HepG2 (cell line): ENCODE data around the gene FAM50A. TPM values are rescaled to one million over a fixed set of nuclear protein-coding genes. Genes with fewer than 3 reads are reported as not detected.

Source experiments
- CREB3 ChIP-seq: sonication (generic); formaldehyde crosslinking; IDR thresholded peaks from 2 replicates; pipeline ENCODE4 v1.5.0; 2020; ENCODE audit warnings: missing genetic modification reagents
- HOXA3 ChIP-seq: sonication (generic); formaldehyde crosslinking; IDR thresholded peaks from 2 replicates; pipeline ENCODE4 v1.5.0; 2020; ENCODE audit warnings: missing genetic modification reagents
- KMT2A ChIP-seq: sonication (generic); formaldehyde crosslinking; IDR thresholded peaks from 2 replicates; pipeline ENCODE4 v1.4.0; 2020; ENCODE audit warnings: missing genetic modification reagents
- ZGPAT ChIP-seq: IDR thresholded peaks from 2 replicates; pipeline ENCODE4 v1.6.1; 2016; ENCODE audit warnings: mild to moderate bottlenecking
- ZNF10 ChIP-seq: sonication (generic); formaldehyde crosslinking; IDR thresholded peaks from 2 replicates; pipeline ENCODE4 v1.4.0; 2020; ENCODE audit warnings: mild to moderate bottlenecking, low read depth, missing genetic modification reagents, borderline replicate concordance
- ZNF235 ChIP-seq: sonication (generic); formaldehyde crosslinking; IDR thresholded peaks from 2 replicates; pipeline ENCODE4 v1.8.1; 2023; ENCODE audit warnings: mild to moderate bottlenecking, missing genetic modification reagents, borderline replicate concordance
- ZNF777 ChIP-seq: sonication (generic); formaldehyde crosslinking; IDR thresholded peaks from 2 replicates; pipeline ENCODE4 v1.4.0; 2020; ENCODE audit warnings: missing genetic modification reagents
- ZSCAN31 ChIP-seq: sonication (generic); formaldehyde crosslinking; IDR thresholded peaks from 2 replicates; pipeline ENCODE4 v1.5.0; 2020; ENCODE audit warnings: low read depth, mild to moderate bottlenecking, missing genetic modification reagents
- polyA plus RNA-seq, 8 experiments: library from polyadenylated mRNA; depleted of rRNA in 3 of 8; stranded (reverse) in 7 of 8; unstranded in 1 of 8; fragments of >200 nt; fragmentation: Illumina TruSeq in 4 of 8; extraction: Trizol in 4 of 8; gene quantifications; 2 replicates each; pipeline versions ENCODE4 v1.2.1 to v1.2.3, GENCODE V29; 2011 to 2016; ENCODE audit warnings: low read depth in 4 of 8, missing spikeins in 1 of 8, mixed read lengths in 1 of 8; ENCODE audit not compliant: insufficient read depth in 1 of 8
- total RNA-seq, 5 experiments: library from RNA; depleted of rRNA; stranded (reverse); fragments of >200 nt; fragmentation: Illumina TruSeq; extraction: Trizol; gene quantifications; 2 replicates each; pipeline ENCODE4 v1.2.3, GENCODE V29; 2016; ENCODE audit warnings: low read depth in 1 of 5
- TF ChIP-seq, protein P1 (sequence below): sonication (generic); formaldehyde crosslinking; IDR thresholded peaks from 2 replicates; pipeline ENCODE4 v1.9.0; 2021; ENCODE audit warnings: mild to moderate bottlenecking, missing genetic modification reagents
- TF ChIP-seq, protein P2 (sequence below): sonication (generic); formaldehyde crosslinking; IDR thresholded peaks from 2 replicates; pipeline ENCODE4 v1.4.0; 2020; ENCODE audit warnings: missing genetic modification reagents

The FAM50A gene
- total and polyA plus RNA-seq, 2 of the 13 experiments (the other 11 are each of a cell fraction or from before 2014, with no cell fraction given) = 30.7 to 40.7 TPM

DNA sequence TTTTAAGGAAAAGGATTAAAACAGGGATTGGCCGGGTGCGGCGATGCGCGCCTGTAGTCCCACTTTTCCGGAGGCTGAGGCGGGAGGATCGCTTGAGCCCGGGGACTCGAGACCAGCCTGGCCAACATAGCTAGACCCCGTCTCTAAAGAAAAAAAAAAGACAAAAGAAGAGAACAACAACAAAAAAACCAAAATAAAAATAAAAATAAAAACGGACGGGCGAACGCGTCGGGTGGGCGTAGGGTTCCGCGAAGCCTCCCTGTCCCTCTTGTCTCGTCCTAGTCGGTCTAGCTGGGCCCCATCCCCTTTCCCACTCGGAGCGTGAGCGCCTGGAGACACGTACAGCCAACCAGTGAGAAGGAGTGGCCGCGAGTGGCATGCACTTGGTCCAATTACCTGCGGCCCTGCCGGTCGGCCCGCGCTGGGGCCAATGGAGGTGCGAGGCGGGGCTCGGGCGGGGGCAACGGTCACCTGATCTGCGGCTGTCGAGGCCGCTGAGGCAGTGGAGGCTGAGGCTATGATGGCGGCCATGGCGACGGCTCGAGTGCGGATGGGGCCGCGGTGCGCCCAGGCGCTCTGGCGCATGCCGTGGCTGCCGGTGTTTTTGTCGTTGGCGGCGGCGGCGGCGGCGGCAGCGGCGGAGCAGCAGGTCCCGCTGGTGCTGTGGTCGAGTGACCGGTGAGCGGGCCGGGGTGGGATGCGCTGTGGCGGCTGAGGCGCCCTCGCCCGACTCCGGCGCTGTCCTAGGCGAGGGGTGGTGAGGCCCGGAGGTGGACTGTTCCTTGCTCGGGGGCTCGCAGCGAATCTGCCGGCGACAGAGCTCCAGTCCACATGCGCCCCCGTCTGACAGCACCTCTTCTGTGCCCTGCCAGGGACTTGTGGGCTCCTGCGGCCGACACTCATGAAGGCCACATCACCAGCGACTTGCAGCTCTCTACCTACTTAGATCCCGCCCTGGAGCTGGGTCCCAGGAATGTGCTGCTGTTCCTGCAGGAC, 15.5 kb upstream of the FAM50A start, which contains the start of gene ATP6AP1 (continued):
- TF ChIP-seq, protein P1, sequence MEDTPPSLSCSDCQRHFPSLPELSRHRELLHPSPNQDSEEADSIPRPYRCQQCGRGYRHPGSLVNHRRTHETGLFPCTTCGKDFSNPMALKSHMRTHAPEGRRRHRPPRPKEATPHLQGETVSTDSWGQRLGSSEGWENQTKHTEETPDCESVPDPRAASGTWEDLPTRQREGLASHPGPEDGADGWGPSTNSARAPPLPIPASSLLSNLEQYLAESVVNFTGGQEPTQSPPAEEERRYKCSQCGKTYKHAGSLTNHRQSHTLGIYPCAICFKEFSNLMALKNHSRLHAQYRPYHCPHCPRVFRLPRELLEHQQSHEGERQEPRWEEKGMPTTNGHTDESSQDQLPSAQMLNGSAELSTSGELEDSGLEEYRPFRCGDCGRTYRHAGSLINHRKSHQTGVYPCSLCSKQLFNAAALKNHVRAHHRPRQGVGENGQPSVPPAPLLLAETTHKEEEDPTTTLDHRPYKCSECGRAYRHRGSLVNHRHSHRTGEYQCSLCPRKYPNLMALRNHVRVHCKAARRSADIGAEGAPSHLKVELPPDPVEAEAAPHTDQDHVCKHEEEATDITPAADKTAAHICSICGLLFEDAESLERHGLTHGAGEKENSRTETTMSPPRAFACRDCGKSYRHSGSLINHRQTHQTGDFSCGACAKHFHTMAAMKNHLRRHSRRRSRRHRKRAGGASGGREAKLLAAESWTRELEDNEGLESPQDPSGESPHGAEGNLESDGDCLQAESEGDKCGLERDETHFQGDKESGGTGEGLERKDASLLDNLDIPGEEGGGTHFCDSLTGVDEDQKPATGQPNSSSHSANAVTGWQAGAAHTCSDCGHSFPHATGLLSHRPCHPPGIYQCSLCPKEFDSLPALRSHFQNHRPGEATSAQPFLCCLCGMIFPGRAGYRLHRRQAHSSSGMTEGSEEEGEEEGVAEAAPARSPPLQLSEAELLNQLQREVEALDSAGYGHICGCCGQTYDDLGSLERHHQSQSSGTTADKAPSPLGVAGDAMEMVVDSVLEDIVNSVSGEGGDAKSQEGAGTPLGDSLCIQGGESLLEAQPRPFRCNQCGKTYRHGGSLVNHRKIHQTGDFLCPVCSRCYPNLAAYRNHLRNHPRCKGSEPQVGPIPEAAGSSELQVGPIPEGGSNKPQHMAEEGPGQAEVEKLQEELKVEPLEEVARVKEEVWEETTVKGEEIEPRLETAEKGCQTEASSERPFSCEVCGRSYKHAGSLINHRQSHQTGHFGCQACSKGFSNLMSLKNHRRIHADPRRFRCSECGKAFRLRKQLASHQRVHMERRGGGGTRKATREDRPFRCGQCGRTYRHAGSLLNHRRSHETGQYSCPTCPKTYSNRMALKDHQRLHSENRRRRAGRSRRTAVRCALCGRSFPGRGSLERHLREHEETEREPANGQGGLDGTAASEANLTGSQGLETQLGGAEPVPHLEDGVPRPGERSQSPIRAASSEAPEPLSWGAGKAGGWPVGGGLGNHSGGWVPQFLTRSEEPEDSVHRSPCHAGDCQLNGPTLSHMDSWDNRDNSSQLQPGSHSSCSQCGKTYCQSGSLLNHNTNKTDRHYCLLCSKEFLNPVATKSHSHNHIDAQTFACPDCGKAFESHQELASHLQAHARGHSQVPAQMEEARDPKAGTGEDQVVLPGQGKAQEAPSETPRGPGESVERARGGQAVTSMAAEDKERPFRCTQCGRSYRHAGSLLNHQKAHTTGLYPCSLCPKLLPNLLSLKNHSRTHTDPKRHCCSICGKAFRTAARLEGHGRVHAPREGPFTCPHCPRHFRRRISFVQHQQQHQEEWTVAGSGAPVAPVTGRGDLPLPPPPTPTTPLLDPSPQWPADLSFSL (CRISPR knock-in tag) = no peak
- peak; percentile 75 for TF ChIP-seq HOXA3 (CRISPR knock-in tag)
- TF ChIP-seq ZGPAT = peak; percentile 57; the same call in 1 of the 2 replicates
- peak; percentile 39; the same call in 1 of the 2 replicates for TF ChIP-seq ZSCAN31 (CRISPR knock-in tag)
- TF ChIP-seq ZNF777 (CRISPR knock-in tag) = peak; percentile 53; the same call in 1 of the 2 replicates
- peak; percentile 69; the same call in 1 of the 2 replicates for TF ChIP-seq ZNF235 (CRISPR knock-in tag)
- TF ChIP-seq, protein P2, sequence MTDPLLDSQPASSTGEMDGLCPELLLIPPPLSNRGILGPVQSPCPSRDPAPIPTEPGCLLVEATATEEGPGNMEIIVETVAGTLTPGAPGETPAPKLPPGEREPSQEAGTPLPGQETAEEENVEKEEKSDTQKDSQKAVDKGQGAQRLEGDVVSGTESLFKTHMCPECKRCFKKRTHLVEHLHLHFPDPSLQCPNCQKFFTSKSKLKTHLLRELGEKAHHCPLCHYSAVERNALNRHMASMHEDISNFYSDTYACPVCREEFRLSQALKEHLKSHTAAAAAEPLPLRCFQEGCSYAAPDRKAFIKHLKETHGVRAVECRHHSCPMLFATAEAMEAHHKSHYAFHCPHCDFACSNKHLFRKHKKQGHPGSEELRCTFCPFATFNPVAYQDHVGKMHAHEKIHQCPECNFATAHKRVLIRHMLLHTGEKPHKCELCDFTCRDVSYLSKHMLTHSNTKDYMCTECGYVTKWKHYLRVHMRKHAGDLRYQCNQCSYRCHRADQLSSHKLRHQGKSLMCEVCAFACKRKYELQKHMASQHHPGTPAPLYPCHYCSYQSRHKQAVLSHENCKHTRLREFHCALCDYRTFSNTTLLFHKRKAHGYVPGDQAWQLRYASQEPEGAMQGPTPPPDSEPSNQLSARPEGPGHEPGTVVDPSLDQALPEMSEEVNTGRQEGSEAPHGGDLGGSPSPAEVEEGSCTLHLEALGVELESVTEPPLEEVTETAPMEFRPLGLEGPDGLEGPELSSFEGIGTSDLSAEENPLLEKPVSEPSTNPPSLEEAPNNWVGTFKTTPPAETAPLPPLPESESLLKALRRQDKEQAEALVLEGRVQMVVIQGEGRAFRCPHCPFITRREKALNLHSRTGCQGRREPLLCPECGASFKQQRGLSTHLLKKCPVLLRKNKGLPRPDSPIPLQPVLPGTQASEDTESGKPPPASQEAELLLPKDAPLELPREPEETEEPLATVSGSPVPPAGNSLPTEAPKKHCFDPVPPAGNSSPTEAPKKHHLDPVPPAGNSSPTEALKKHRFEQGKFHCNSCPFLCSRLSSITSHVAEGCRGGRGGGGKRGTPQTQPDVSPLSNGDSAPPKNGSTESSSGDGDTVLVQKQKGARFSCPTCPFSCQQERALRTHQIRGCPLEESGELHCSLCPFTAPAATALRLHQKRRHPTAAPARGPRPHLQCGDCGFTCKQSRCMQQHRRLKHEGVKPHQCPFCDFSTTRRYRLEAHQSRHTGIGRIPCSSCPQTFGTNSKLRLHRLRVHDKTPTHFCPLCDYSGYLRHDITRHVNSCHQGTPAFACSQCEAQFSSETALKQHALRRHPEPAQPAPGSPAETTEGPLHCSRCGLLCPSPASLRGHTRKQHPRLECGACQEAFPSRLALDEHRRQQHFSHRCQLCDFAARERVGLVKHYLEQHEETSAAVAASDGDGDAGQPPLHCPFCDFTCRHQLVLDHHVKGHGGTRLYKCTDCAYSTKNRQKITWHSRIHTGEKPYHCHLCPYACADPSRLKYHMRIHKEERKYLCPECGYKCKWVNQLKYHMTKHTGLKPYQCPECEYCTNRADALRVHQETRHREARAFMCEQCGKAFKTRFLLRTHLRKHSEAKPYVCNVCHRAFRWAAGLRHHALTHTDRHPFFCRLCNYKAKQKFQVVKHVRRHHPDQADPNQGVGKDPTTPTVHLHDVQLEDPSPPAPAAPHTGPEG (CRISPR knock-in tag) = 0 out of 2 replicates have a peak, but pooled peaks have one; percentile 43
- no peak for TF ChIP-seq CREB3 (CRISPR knock-in tag)
- TF ChIP-seq KMT2A (CRISPR knock-in tag) = 0 out of 2 replicates have a peak, but pooled peaks have one; percentile 16
- no peak for TF ChIP-seq ZNF10 (CRISPR knock-in tag)
